Measurements from ENCODE around the gene HAUS8.

DNA sequence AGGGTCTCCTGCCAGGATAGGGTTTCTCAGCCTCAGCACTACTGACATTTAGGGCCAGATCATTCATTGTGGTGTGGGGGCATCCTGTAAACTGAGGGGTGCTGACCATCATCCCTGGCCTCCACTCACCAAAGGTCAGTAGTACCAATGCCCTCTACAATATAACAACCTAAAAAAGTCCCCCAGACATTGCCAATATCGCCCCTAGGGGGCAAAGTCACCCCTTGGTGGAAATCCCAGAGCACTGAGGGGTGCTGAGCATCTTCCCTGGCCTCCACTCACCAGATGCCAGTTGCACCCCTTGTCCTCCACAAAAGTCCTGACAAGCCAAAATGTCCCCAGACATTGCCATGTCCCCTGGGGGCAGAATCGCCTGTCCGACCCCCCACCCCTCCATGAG, 70.3 kb downstream of the HAUS8 start:
- TF ChIP-seq POLR2AphosphoS5 (IDR thresholded peaks at IDR 0.05; ENCODE audit: insufficient read depth, low read depth, low read length): no peak
- no peak for TF ChIP-seq EZH2 (IDR thresholded peaks at IDR 0.05; ENCODE audit: borderline replicate concordance, low read depth, low read length, severe bottlenecking)
- TF ChIP-seq GATA2 (IDR thresholded peaks at IDR 0.05; ENCODE audit: insufficient read depth, insufficient read length, low read depth, low read length): no peak
- no peak for TF ChIP-seq POLR2A (IDR thresholded peaks at IDR 0.05; ENCODE audit: low read depth, low read length)
- TF ChIP-seq, protein P1, sequence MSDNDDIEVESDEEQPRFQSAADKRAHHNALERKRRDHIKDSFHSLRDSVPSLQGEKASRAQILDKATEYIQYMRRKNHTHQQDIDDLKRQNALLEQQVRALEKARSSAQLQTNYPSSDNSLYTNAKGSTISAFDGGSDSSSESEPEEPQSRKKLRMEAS (IDR thresholded peaks at IDR 0.05; ENCODE audit: insufficient read depth, insufficient read length): no peak
